Measurements from ENCODE around the gene FAM81A. TPM values are rescaled to one million over a fixed set of nuclear protein-coding genes. Genes with fewer than 3 reads are reported as not detected.

The FAM81A gene
- polyA plus RNA-seq, 1 donor (not counting 4 experiments of a cell fraction or from before 2014, with no cell fraction given), result 0.84 TPM

- no peak overlapping the region for H2AFZ ChIP-seq (ENCODE audit: control insufficient read depth, low read length)
- no peak overlapping the region for H3K4me3 ChIP-seq (ENCODE audit: control insufficient read depth in 2 of 3, extremely low read depth in 1 of 3, insufficient read depth in 2 of 3, low read depth in 1 of 3, low read length in 3 of 3)
- no peak overlapping the region for H3K4me2 ChIP-seq (ENCODE audit: control insufficient read depth, extremely low read depth, insufficient read depth, low read depth, low read length)
- H3K36me3 ChIP-seq (ENCODE audit: control insufficient read depth in 2 of 2, extremely low read depth in 1 of 2, insufficient read depth in 2 of 2, low read length in 2 of 2), result no peaks in the 10 kb centered on the region
- H3K9me3 ChIP-seq (ENCODE audit: control insufficient read depth, low read depth, low read length), result no peaks in the 10 kb centered on the region
- H3K27ac ChIP-seq (ENCODE audit: control insufficient read depth, insufficient read depth, low read length), result peak overlapping the region; percentile 38
- peaks cover 28% of the 10 kb centered on the region for H3K4me1 ChIP-seq (ENCODE audit: control insufficient read depth, extremely low read depth, insufficient read depth, low read length)
- H4K20me1 ChIP-seq (ENCODE audit: control insufficient read depth, extremely low read depth, insufficient read depth, low read length), result no peaks in the 10 kb centered on the region
- no peak overlapping the region for H3K9ac ChIP-seq (ENCODE audit: control insufficient read depth, extremely low read depth, insufficient read depth, low read length)
- FAIRE-seq (no peak), DNase-seq (ENCODE audit: low read depth, low spot score) (no peak)
- dilution Hi-C loops (cut with MboI; ENCODE audit: extremely low pct_ligation_motif_present, low sequenced_read_pairs), result no loop called here
- TF ChIP-seq CTCF (optimal IDR thresholded peaks at IDR 0.05 in 1 of 3, IDR thresholded peaks at IDR 0.05 in 1 of 3, conservative IDR thresholded peaks at IDR 0.05 in 1 of 3; ENCODE audit: extremely low read depth in 1 of 3, insufficient read depth in 2 of 3, low read length in 3 of 3), result no peak
- no peak for TF ChIP-seq EZH2 (IDR thresholded peaks at IDR 0.05; ENCODE audit: low read length)
- H3K9me1 ChIP-seq (ENCODE audit: control insufficient read depth, extremely low read depth, insufficient read depth, low read length), result no peaks in the 10 kb centered on the region
- no peaks in the 10 kb centered on the region for H3K79me2 ChIP-seq (ENCODE audit: control insufficient read depth, insufficient read depth, low read length)
- no peaks in the 10 kb centered on the region for H3K27me3 ChIP-seq (ENCODE audit: control insufficient read depth, extremely low read depth, insufficient read depth, low read length)
Observed at GRCh38 chr15:59556380-59556779, 118.4 kb downstream of the FAM81A start.

- DNase-seq (ENCODE audit: low read depth, low spot score), result no peak
- no peak overlapping the region for H3K4me3 ChIP-seq (ENCODE audit: control insufficient read depth in 2 of 3, extremely low read depth in 1 of 3, insufficient read depth in 2 of 3, low read depth in 1 of 3, low read length in 3 of 3)
- H4K20me1 ChIP-seq (ENCODE audit: control insufficient read depth, extremely low read depth, insufficient read depth, low read length), result no peaks in the 10 kb centered on the region
- H3K4me1 ChIP-seq (ENCODE audit: control insufficient read depth, extremely low read depth, insufficient read depth, low read length), result peaks cover 28% of the 10 kb centered on the region
- no peak overlapping the region for H3K27ac ChIP-seq (ENCODE audit: control insufficient read depth, insufficient read depth, low read length)
- no peaks in the 10 kb centered on the region for H3K9me1 ChIP-seq (ENCODE audit: control insufficient read depth, extremely low read depth, insufficient read depth, low read length)
- no peak overlapping the region for H3K4me2 ChIP-seq (ENCODE audit: control insufficient read depth, extremely low read depth, insufficient read depth, low read depth, low read length)
- TF ChIP-seq CTCF (optimal IDR thresholded peaks at IDR 0.05 in 1 of 3, IDR thresholded peaks at IDR 0.05 in 1 of 3, conservative IDR thresholded peaks at IDR 0.05 in 1 of 3; ENCODE audit: extremely low read depth in 1 of 3, insufficient read depth in 2 of 3, low read length in 3 of 3) (no peak), EZH2 (IDR thresholded peaks at IDR 0.05; ENCODE audit: low read length) (no peak)
- H2AFZ ChIP-seq (ENCODE audit: control insufficient read depth, low read length), result no peak overlapping the region
- no peak for FAIRE-seq
- H3K9ac ChIP-seq (ENCODE audit: control insufficient read depth, extremely low read depth, insufficient read depth, low read length), result no peak overlapping the region
- H3K27me3 ChIP-seq (ENCODE audit: control insufficient read depth, extremely low read depth, insufficient read depth, low read length), result no peaks in the 10 kb centered on the region
- no peaks in the 10 kb centered on the region for H3K36me3 ChIP-seq (ENCODE audit: control insufficient read depth in 2 of 2, extremely low read depth in 1 of 2, insufficient read depth in 2 of 2, low read length in 2 of 2)
- H3K79me2 ChIP-seq (ENCODE audit: control insufficient read depth, insufficient read depth, low read length), result no peaks in the 10 kb centered on the region
- dilution Hi-C loops (cut with MboI; ENCODE audit: extremely low pct_ligation_motif_present, low sequenced_read_pairs), result no loop called here
- H3K9me3 ChIP-seq (ENCODE audit: control insufficient read depth, low read depth, low read length), result no peaks in the 10 kb centered on the region
Observed at GRCh38 chr15:59557581-59557980, 119.6 kb downstream of the FAM81A start.
